RPMI7951 (cell line): Measurements from ENCODE around the gene TCEAL8. TPM values are rescaled to one million over a fixed set of nuclear protein-coding genes. Genes with fewer than 3 reads are reported as not detected.

Experiments
- DNase-seq: peaks from one replicate; pipeline ENCODE4 v3.0.0-alpha.2; 2012; ENCODE audit warnings: low read depth
- total RNA-seq: library from RNA; depleted of rRNA; stranded (reverse); fragments of >200 nt; shearing (Covaris generic); gene quantifications from 2 replicates; pipeline ENCODE4 v1.2.3, GENCODE V29; 2014; rRNA removed

Gene TCEAL8
- total RNA-seq, 1 experiment from 2014 or later: 87.1 TPM

GRCh38 chrX:103214870-103215424 lies 40.0 kb downstream of the TCEAL8 start, which contains the start of gene BEX4:
BEX4 (plus strand) TSS chrX:103215108; CDS start chrX:103216154, 1,046 bp downstream.
- DNase-seq: peak; percentile 59

- DNase-seq: no peak
Measured at GRCh38 chrX:103212749-103213457, 42.1 kb downstream of the TCEAL8 start.

GRCh38 chrX:103211012-103211715 lies 43.8 kb downstream of the TCEAL8 start:
- DNase-seq: peak; percentile 28

- no peak for DNase-seq
Measured at GRCh38 chrX:103210056-103210455, 44.9 kb downstream of the TCEAL8 start.

Other genes with a start within 250 kb of the TCEAL8 start
- gene BEX1, start 191.0 kb downstream of the TCEAL8 start, total RNA-seq: 50.0 and 56.3 TPM in 2 replicates
- gene NXF3, start 162.0 kb downstream of the TCEAL8 start, total RNA-seq: 0.10 and 0.24 TPM in 2 replicates
- 2.6 TPM in 2 replicates for gene BEX4, start 40.0 kb downstream of the TCEAL8 start, total RNA-seq
- gene TCEAL5, start 21.6 kb upstream of the TCEAL8 start, total RNA-seq: not detected in 2 replicates
- gene BEX2, start 55.8 kb upstream of the TCEAL8 start, total RNA-seq: 0.20 TPM in 1 of 2 replicates, not detected in the other
- gene TCEAL7, start 75.1 kb upstream of the TCEAL8 start, total RNA-seq: not detected in 2 replicates
- gene TCEAL9, start 101.4 kb upstream of the TCEAL8 start, total RNA-seq: 105 and 114 TPM in 2 replicates
- gene BEX3, start 121.4 kb upstream of the TCEAL8 start, total RNA-seq: 181 and 203 TPM in 2 replicates